HG03432 (cell line): ENCODE results near the gene HAUS5.

ENCODE experiments used
- ATAC-seq: cut with Tn5 transposase; IDR thresholded peaks from one replicate; pipeline ENCODE4 v1.9.1; 2021; ENCODE audit warnings: mild to moderate bottlenecking, moderate library complexity; ENCODE audit not compliant: unreplicated experiment

The HAUS5 gene

DNA sequence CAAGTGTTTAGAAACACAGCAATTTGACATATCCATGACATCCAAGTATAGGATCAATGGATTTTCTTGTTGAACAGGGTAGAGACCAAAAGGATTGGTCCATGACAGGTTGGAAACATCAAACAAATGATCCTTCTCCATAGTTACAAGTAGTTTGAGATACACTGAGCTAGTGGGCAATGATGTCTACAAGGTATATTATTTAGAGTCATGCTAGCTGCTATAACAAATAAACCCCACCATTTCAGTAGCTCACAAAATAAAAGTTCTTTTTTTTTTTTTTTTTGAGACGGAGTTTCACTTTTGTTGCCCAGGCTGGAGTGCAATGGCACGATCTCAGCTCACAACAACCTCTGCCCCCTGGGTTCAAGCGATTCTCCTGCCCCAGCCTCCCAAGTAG is 4.9 kb upstream of the HAUS5 start:
- no peak for ATAC-seq

GRCh38 chr19:35608251-35608650 is 4.3 kb upstream of the HAUS5 start:
- ATAC-seq = no peak

DNA sequence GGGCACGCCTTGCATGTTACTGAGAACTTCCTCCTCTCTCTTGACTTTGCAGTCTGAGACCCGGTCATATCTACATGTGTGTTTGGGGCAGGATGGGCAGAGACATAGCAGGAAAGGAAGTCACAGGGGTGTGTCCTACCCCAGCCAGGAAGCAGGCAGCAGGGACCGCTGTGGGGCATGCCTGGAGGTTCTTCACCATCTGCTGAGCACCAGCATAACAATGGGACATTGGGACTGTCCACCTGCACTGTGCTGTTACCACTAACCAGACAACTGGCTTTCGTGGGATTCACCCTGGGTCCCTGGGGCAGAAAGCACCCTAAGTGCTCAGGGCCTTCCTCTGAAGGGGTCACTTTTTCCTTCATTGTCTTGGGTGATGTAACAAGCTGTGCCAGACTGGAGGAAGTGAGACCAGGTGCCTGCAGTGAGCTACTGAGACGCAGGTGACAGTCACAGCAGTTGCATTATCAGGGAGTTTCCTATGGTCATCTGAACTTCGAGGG is 2.6 kb upstream of the HAUS5 start:
- peak; percentile 37 for ATAC-seq

GRCh38 chr19:35612224-35612558 is 344 bp upstream of the HAUS5 start:
- ATAC-seq = no peak

- no peak for ATAC-seq
Measured at GRCh38 chr19:35613574-35613973, 1.0 kb downstream of the HAUS5 start.

- ATAC-seq = no peak
Measured at GRCh38 chr19:35615036-35615435, 2.5 kb downstream of the HAUS5 start.

GRCh38 chr19:35618857-35619256 is 6.3 kb downstream of the HAUS5 start:
- no peak for ATAC-seq

DNA sequence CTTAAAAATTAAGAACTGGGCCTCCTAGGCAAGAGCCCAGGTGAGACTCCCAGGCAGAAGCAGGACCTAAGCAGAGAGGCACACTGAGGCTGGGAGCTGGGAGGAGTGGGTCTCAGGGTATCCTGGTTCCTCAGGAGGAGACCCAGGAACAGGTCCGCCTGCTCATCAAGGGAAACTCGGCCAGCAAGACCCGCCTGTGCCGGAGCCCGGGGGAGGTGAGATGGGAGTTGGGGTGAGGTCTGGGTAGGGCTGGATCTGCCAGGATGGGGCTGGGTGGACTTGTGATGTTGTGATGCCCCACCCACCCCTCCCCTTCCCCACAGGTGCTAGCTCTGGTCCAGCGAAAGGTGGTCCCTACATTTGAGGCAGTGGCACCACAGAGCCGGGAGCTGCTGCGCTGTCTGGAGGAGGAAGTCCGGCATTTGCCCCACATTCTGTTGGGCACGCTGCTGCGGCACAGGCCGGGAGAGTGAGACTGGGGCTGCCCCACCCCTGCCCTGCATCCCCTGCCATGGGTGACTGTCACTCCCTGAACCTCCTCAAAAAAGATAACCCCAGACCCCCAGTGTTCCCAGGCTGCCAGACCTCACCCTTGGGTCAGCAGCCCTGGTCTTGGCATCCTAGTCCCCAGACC is 6.9 kb downstream of the HAUS5 start:
- ATAC-seq = no peak

GRCh38 chr19:35620001-35620400 is 7.5 kb downstream of the HAUS5 start:
- ATAC-seq = no peak

DNA sequence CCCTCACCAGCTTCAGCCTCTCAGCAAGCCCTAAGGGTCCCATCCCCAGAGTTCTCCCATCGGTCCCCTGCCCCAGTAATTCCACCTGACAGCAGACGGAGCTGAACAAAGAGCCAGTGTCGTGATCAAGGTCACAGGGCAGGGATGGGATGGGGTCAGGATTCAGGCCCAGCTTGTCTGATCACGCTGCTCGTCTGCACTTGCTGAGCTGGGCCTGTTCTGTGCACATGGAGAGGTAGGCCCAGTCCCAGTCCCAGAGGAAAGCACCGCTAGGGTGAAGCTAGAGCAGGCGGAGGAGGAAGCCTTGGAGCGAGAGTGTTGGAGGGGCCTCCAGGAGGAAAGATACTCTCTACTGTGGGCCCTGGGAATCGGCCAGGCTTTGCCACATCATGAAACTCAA is 9.2 kb downstream of the HAUS5 start:
- no peak for ATAC-seq

GRCh38 chr19:35622750-35623149 is 10.2 kb downstream of the HAUS5 start:
- ATAC-seq = no peak

- no peak for ATAC-seq
Measured at GRCh38 chr19:35623327-35624010, 10.9 kb downstream of the HAUS5 start.

- no peak for ATAC-seq
Measured at GRCh38 chr19:35628264-35628564, 15.7 kb downstream of the HAUS5 start.

GRCh38 chr19:35628565-35629331 is 16.2 kb downstream of the HAUS5 start, which contains the start of gene RBM42:
TSS of gene RBM42 (plus strand) at chr19:35629036. CDS start at chr19:35629154, 118 bp downstream.
- ATAC-seq = peak; percentile 92

DNA sequence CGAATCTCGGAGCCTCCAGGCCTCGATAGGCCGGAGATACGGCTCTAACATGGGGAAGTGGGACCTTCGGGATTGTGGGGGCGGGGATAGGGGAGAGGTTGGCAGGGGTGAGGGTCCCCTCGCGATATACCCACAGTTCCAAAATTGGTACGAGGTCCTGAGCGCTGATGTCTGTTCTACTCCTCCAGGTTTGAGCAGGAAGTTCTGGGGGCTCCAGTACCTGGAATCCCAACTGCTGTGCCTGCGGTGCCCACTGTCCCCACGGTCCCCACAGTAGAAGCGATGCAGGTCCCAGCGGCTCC is 16.7 kb downstream of the HAUS5 start:
- ATAC-seq = no peak

DNA sequence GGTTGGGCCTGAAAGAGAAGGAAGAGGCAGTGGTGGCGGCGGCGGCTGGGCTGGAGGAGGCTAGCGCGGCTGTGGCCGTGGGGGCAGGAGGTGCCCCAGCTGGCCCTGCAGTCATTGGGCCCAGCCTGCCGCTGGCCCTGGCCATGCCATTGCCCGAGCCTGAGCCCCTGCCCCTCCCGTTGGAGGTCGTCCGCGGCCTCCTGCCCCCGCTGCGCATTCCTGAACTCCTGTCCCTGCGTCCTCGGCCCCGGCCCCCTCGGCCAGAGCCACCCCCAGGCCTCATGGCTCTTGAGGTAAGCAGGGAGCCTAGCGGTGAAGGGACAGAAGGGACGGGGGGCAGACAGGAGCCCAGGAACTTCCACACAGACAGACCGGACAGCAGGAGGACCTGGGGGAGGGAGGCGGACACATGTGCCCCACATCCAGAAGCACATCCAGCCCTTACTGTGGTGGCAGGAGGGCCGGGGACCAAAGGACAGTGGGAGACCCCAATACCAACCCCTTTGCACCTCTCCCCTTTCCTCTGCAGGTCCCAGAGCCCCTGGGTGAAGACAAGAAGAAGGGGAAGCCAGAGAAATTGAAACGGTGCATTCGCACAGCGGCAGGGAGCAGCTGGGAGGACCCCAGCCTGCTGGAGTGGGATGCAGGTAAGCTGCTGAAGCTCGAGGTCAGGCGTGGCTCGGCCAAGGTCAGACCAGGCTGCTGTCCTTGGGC is 21.3 kb downstream of the HAUS5 start:
- ATAC-seq = no peak

- ATAC-seq = no peak
Measured at GRCh38 chr19:35636651-35637050, 24.1 kb downstream of the HAUS5 start.

DNA sequence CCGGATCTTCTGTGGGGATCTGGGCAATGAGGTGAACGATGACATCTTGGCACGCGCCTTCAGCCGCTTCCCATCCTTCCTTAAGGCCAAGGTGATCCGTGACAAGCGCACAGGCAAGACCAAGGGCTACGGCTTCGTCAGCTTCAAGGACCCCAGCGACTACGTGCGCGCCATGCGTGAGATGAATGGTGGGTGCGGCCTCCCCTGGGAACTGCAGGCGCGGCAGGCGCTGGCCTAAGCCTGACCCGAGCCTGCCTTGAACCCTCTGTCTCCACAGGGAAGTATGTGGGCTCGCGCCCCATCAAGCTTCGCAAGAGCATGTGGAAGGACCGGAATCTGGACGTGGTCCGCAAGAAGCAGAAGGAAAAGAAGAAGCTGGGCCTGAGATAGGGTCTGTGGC is 24.6 kb downstream of the HAUS5 start:
- no peak for ATAC-seq

GRCh38 chr19:35639321-35639639 is 26.7 kb downstream of the HAUS5 start:
- ATAC-seq = no peak

DNA sequence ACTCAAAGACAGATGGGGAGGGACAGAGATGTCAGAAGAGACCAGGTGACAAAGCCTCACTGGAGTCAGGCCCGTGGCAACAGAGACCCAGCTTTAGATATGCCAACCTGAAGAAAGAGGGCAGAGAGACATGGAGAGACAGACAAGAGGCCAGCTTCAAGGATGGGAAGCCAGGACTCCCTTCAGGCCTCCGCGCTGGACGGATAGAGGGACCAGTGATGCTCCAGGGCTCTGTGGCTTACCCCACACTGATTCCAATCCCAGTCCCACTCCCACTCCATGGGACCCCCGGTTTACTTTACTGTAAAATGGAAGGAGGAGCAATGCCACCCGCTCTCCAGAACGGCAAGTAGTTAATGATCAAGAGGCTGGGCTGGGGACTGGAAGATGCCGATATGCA is 27.3 kb downstream of the HAUS5 start:
- ATAC-seq = no peak

DNA sequence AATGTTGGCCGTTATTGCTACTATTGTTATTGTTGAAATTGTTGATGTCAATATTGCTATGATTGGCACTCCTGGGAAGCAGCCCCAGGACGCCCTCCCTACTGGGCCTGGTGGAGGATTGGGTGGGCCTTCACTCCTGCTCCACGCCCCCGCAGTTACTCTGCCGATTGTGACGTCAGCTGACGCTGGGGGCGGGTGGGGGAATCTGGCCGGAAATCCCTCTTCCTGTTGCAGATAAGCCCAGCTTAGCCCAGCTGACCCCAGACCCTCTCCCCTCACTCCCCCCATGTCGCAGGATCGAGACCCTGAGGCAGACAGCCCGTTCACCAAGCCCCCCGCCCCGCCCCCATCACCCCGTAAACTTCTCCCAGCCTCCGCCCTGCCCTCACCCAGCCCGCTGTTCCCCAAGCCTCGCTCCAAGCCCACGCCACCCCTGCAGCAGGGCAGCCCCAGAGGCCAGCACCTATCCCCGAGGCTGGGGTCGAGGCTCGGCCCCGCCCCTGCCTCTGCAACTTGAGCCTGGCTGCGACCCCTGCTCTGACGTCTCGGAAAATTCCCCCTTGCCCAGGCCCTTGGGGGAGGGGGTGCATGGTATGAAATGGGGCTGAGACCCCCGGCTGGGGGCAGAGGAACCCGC is 29.1 kb downstream of the HAUS5 start, which contains the start of gene ETV2:
Gene ETV2, plus strand, starts transcription at position 231 of the 637 bp plus-strand sequence. CDS start 716 bp downstream, outside the sequence.
- ATAC-seq = no peak
